ENCODE measurements around the gene MTCL3.

MTCL3 gene

DNA sequence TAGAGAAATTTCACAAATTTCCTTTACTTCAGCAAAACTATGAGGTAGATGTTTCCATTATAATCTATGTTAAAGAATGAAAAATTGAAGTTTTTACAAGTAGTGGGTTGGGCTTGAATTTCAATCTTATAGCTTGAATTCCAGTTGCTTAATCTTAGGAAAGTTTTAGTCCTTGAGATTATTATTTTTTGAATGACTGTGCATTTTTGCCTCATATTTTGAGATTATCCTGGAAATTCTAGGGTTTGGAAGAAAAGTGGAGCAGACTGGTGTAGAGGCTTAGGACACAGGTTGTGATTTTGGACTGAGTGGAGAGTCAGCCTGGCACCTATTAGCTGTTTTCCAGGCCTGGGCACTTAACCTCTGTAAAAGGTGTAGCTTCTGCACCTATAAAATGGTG, 5.7 kb downstream of the MTCL3 start:
- no peak overlapping the region for H2AFZ ChIP-seq (ENCODE audit: low read length)
- TF ChIP-seq, protein P1, sequence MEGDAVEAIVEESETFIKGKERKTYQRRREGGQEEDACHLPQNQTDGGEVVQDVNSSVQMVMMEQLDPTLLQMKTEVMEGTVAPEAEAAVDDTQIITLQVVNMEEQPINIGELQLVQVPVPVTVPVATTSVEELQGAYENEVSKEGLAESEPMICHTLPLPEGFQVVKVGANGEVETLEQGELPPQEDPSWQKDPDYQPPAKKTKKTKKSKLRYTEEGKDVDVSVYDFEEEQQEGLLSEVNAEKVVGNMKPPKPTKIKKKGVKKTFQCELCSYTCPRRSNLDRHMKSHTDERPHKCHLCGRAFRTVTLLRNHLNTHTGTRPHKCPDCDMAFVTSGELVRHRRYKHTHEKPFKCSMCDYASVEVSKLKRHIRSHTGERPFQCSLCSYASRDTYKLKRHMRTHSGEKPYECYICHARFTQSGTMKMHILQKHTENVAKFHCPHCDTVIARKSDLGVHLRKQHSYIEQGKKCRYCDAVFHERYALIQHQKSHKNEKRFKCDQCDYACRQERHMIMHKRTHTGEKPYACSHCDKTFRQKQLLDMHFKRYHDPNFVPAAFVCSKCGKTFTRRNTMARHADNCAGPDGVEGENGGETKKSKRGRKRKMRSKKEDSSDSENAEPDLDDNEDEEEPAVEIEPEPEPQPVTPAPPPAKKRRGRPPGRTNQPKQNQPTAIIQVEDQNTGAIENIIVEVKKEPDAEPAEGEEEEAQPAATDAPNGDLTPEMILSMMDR (conservative IDR thresholded peaks at IDR 0.05 in 1 of 2, IDR thresholded peaks at IDR 0.05 in 1 of 2; ENCODE audit: low read depth in 1 of 2, low read length in 2 of 2), result no peak
- TF ChIP-seq EZH2 (IDR thresholded peaks at IDR 0.05; ENCODE audit: low read length, missing control alignments), result no peak

DNA sequence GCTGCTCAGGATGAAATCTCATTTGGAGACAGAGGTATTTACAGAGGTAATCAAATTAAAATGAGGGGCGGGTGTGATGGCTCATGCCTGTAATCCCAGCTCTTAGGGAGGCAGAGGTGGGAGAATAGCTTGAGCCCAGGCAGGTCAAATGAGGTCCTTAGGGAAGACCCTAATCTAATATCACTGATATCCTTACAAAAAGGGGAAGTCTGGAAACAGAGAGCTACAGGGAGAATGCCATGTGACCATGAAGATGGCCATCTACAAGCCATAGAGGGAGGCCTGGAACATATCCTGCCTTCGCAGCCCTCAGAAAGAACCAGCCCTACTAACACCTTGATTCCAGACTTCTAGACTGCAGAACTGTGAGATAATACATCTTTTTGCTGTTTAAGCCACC, 8.3 kb downstream of the MTCL3 start:
- H3K36me3 ChIP-seq (ENCODE audit: control insufficient read depth, insufficient read depth, low read length), result no peaks in the 10 kb centered on the region

More for the DNA sequence above, 5.7 kb downstream of the MTCL3 start:
- no peak for DNase-seq (ENCODE audit: low read depth in 2 of 2)
- Histone ChIP-seq H3K4me2 (ENCODE audit: extremely low read depth, insufficient read depth, low read length) (no peak overlapping the region), H3K27ac (ENCODE audit: insufficient read depth, low read length) (no peak overlapping the region), H3K4me1 (ENCODE audit: control insufficient read depth, extremely low read depth, insufficient read depth, low read length) (no peaks in the 10 kb centered on the region), H3K27me3 (ENCODE audit: control insufficient read depth, insufficient read depth, low read length) (no peaks in the 10 kb centered on the region), H3K9me3 (ENCODE audit: control insufficient read depth, insufficient read depth, low read depth, low read length) (no peaks in the 10 kb centered on the region), H3K79me2 (ENCODE audit: control insufficient read depth, insufficient read depth, low read length) (no peaks in the 10 kb centered on the region), H4K20me1 (ENCODE audit: control insufficient read depth, extremely low read depth, insufficient read depth, low read length) (no peaks in the 10 kb centered on the region), H3K9ac (ENCODE audit: insufficient read depth, low read length) (no peak overlapping the region), H3K4me3 (replicated peaks in 1 of 4; ENCODE audit: control extremely low read depth in 1 of 4, insufficient read depth in 1 of 4, low read depth in 3 of 4, low read length in 4 of 4) (no peak overlapping the region), H3K36me3 (ENCODE audit: control insufficient read depth, insufficient read depth, low read length) (no peaks in the 10 kb centered on the region)

DNA sequence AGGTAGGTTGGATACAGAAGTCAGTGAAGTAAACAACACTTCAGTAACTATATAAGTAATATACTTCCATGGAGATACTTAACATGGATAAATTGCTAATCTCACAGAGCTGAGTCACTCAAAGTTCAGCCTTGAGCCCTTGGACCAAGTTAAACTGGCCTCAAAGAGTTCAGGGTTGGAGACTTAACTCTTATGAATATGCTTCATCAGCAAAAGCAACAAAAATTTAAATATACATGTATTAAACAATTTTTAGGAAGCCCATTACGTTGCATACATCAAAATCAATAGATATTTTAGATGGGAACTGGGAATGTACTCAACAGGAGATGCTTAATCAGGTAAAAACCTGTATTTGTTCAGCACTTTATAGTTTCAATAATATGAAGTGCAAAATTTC, 12.2 kb downstream of the MTCL3 start:
- no peaks in the 10 kb centered on the region for H3K9me3 ChIP-seq (ENCODE audit: control insufficient read depth, insufficient read depth, low read depth, low read length)
- H3K79me2 ChIP-seq (ENCODE audit: control insufficient read depth, insufficient read depth, low read length), result no peaks in the 10 kb centered on the region
- no peaks in the 10 kb centered on the region for H4K20me1 ChIP-seq (ENCODE audit: control insufficient read depth, extremely low read depth, insufficient read depth, low read length)
- TF ChIP-seq, protein P1 (conservative IDR thresholded peaks at IDR 0.05 in 1 of 2, IDR thresholded peaks at IDR 0.05 in 1 of 2; ENCODE audit: low read depth in 1 of 2, low read length in 2 of 2), result no peak
- no peak for TF ChIP-seq EZH2 (IDR thresholded peaks at IDR 0.05; ENCODE audit: low read length, missing control alignments)
- no peaks in the 10 kb centered on the region for H3K36me3 ChIP-seq (ENCODE audit: control insufficient read depth, insufficient read depth, low read length)
- no peak overlapping the region for H3K4me2 ChIP-seq (ENCODE audit: extremely low read depth, insufficient read depth, low read length)
- no peak for DNase-seq (ENCODE audit: low read depth in 2 of 2)
- H3K4me3 ChIP-seq (replicated peaks in 1 of 4; ENCODE audit: control extremely low read depth in 1 of 4, insufficient read depth in 1 of 4, low read depth in 3 of 4, low read length in 4 of 4), result no peak overlapping the region
- no peaks in the 10 kb centered on the region for H3K4me1 ChIP-seq (ENCODE audit: control insufficient read depth, extremely low read depth, insufficient read depth, low read length)
- no peak overlapping the region for H3K9ac ChIP-seq (ENCODE audit: insufficient read depth, low read length)
- no peaks in the 10 kb centered on the region for H3K27me3 ChIP-seq (ENCODE audit: control insufficient read depth, insufficient read depth, low read length)
- H3K27ac ChIP-seq (ENCODE audit: insufficient read depth, low read length), result no peak overlapping the region
- H2AFZ ChIP-seq (ENCODE audit: low read length), result no peak overlapping the region

More for the DNA sequence above, 8.3 kb downstream of the MTCL3 start:
- no peak for DNase-seq (ENCODE audit: low read depth in 2 of 2)
- TF ChIP-seq, protein P1 (conservative IDR thresholded peaks at IDR 0.05 in 1 of 2, IDR thresholded peaks at IDR 0.05 in 1 of 2; ENCODE audit: low read depth in 1 of 2, low read length in 2 of 2), result no peak
- no peak for TF ChIP-seq EZH2 (IDR thresholded peaks at IDR 0.05; ENCODE audit: low read length, missing control alignments)
- no peak overlapping the region for H2AFZ ChIP-seq (ENCODE audit: low read length)
- H3K4me3 ChIP-seq (replicated peaks in 1 of 4; ENCODE audit: control extremely low read depth in 1 of 4, insufficient read depth in 1 of 4, low read depth in 3 of 4, low read length in 4 of 4), result no peak overlapping the region
- no peaks in the 10 kb centered on the region for H3K79me2 ChIP-seq (ENCODE audit: control insufficient read depth, insufficient read depth, low read length)
- no peak overlapping the region for H3K4me2 ChIP-seq (ENCODE audit: extremely low read depth, insufficient read depth, low read length)
- H3K27me3 ChIP-seq (ENCODE audit: control insufficient read depth, insufficient read depth, low read length), result no peaks in the 10 kb centered on the region
- H3K27ac ChIP-seq (ENCODE audit: insufficient read depth, low read length), result no peak overlapping the region
- H3K4me1 ChIP-seq (ENCODE audit: control insufficient read depth, extremely low read depth, insufficient read depth, low read length), result no peaks in the 10 kb centered on the region
- H4K20me1 ChIP-seq (ENCODE audit: control insufficient read depth, extremely low read depth, insufficient read depth, low read length), result no peaks in the 10 kb centered on the region
- no peak overlapping the region for H3K9ac ChIP-seq (ENCODE audit: insufficient read depth, low read length)
- H3K9me3 ChIP-seq (ENCODE audit: control insufficient read depth, insufficient read depth, low read depth, low read length), result no peaks in the 10 kb centered on the region

Data from fibroblast of lung (primary cell).